HG03575 (cell line): Measurements from ENCODE around the gene RBCK1.
"Not testable (repeated sequence)": the region's sequence is repeated elsewhere in the genome, so short reads cannot be mapped to it uniquely, and the experiment has no call there.

Experiments
- ATAC-seq: cut with Tn5 transposase; IDR thresholded peaks from one replicate; pipeline ENCODE4 v1.9.1; 2021; ENCODE audit not compliant: unreplicated experiment, insufficient number of reproducible peaks, low FRiP score; ENCODE audit errors: extremely low read depth

Gene RBCK1

DNA sequence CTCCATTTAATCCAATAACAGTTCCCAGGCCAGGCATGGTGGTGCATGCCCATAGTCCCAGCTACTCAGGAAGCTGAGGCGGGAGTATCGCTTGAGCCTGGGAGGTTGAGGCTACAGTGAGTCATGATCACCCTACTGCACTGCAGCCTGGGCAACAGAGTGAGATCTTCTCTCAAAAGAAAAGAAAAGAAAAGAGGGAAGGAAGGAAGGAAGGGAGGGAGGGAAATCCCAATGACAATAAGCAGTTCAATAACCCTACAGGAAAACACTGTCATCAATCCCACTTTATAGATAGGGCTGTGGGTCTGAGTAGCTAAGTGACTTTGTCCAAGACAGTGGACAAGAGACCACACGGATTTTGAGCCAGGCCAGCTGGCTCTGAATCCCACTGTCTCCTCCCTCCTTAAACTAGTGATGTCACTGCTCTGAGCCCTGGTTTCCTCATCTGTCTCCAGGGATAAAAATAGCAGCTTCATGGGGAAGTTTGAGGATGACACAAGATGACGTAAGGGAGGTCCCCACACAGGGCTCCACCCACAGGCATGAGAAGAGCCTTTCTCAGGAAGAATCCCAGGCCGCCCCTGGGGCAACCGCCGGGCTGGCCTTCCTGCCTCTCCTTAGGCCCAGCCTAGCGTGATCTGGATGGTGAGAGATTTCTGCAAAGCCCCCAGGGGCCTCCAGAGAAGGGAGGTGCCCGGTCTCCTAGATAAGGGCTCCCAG lies 34.8 kb upstream of the RBCK1 start:
- ATAC-seq, result no peak

DNA sequence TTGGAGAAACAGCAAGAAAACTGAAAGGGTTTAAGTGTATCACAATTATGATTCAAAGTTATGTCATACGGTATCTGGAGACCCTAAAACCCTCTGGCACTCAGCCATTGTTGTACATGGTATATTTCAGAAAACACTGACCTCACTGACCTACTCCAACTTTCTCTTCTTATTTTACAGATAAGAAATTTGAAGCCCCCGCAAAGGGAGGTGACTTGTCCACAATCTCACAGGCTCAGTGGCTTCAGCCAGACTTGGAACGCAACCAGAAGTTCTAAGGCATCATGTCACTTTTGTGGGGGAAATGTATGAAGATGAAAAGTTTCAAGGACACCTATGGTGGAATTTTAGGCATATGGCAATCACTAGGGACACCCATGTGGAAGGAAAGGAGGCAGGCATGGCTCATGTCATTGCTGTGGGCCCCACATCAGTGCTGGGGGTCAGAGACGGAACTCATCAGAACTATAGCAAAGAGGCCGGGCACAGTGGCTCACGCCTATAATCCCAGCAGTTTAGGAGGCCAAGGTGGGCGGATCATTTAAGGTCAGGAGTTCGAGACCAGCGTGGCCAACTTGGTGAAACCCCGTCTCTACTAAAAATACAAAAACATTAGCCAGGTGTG lies 32.7 kb upstream of the RBCK1 start:
- ATAC-seq, result no peak

DNA sequence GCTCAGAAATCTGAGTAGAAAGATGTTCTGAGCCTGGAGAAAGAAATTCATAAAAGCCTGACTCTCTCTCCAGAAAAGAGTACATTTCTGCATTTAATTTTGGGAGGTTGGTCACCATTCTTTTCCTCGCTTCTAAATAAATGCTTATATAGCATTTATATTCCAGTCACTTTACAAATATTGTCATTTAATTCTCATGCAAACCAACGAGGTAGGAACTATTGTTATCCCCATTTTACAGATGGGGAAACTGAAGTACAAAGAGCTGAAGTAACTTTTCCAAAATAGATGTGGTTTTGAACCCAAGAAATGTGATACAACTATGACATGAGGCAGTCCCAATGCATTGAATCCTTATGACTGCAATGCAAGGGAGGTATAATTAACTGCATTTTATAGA lies 32.0 kb upstream of the RBCK1 start:
- no peak for ATAC-seq

DNA sequence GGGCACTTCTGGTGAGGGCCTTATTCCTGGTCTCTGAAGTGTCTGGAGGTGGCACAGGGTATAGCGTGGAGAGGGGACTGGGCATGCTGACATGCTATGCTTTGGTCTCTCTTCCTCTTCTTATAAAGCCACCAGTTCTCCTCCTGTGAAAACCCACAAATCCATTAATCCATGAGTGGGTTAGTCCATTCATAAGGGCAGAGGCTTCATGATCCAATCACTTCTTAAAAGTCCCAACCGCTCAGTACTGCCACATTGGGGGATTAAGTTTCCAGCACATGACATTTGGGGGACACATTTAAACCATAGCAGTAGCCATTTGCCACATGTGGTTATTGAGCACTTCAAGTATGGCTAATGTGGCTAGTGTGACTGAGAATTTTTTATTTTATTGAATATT lies 31.3 kb upstream of the RBCK1 start:
- no peak for ATAC-seq

DNA sequence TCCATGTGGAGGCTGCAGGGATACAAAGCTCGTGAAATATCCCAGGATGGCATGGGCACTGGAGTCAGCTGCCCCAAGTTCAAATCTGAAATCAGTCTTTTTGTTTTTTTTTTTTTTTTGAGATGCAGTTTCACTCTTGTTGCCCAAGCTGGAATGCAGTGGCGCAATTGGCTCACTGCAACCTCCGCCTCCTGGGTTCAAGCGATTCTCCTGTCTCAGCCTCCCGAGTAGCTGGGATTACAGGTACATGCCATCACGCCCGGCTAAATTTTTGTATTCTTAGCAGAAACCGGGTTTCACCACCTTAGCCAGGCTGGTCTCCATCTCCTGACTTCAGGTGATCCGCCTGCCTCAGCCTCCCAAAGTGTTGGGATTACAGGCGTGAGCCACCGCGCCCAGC lies 30.5 kb upstream of the RBCK1 start:
- not testable (repeated sequence) for ATAC-seq

DNA sequence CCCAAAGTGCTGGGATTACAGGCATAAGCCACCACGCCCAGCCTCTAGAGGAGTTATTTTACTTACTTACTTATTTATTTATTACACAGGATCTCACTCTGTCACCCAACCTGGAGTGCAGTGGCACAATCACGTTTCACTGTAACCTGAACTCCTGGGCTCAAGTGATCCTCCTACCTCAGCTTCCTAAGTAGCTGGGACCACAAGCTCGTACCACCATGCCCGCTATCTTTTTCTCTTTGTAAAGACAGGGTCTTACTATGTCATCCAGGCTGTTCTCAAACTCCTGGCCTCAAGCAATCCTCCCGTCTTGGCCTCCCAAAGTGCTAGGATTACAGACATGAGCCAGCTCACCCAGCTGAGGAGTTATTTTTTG lies 29.1 kb upstream of the RBCK1 start:
- no peak for ATAC-seq

DNA sequence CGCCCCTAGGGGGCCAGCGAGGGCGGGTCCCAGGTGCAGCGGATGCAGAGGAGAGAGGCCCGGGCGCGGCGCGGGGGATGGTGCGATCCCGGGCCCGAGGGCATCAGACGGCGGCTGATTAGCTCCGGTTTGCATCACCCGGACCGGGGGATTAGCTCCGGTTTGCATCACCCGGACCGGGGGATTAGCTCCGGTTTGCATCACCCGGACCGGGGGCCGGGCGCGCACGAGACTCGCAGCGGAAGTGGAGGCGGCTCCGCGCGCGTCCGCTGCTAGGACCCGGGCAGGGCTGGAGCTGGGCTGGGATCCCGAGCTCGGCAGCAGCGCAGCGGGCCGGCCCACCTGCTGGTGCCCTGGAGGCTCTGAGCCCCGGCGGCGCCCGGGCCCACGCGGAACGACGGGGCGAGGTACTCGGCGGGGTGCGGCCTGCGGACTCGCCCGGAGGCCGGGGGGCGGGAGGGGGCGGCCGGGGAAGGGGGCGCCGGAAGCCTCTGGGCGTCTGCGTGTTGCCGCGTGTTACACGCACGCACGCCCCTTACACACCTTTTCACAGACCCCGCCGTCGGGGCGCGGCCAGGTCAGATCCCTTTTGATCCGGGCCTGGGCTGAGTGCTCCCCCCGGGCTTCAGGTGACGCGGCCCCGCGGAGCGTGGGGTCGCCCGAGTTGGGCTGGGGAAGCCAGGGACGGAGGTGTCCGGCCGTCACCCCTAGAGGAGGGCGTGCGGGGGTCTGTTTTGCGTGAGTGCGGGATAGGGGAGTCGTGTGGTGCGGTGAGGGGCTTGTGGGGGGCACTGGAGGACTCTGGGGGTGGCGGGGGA lies 27.1 kb upstream of the RBCK1 start:
- no peak for ATAC-seq

DNA sequence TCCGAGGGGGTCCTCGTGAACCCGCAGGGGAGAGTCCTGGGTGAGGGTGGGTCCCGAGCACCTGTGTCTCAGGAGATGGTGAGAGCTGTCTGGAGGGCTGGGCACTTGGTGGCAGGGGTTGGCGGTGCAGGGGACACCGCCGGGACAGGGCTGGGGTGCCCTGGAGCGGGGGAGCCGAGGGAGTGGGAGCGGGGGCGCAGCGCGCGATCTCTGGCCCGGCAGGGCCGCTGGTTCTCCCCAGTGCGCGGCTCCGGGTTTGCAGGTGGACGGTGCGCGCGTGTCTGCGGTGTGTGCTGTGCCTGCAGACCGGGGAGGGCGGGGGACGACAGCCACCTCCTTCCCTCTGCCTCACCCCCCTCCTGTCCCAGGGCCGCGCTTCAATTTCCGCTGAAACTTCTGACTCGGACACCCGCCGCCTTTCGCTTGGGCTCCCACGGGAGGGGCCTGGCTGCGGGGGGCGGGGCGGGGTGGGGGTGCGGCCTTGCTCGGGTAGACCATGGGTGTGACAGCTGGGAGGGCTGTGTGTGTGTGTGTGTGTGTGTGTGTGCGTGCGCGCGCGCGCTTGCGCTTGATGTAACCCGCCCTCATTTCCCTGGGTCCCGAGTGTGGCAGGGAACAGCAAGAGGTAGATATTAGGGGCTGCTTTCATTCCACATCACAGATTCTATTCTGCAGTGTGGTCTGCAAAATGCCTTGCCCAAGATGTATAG lies 26.4 kb upstream of the RBCK1 start:
- no peak for ATAC-seq

DNA sequence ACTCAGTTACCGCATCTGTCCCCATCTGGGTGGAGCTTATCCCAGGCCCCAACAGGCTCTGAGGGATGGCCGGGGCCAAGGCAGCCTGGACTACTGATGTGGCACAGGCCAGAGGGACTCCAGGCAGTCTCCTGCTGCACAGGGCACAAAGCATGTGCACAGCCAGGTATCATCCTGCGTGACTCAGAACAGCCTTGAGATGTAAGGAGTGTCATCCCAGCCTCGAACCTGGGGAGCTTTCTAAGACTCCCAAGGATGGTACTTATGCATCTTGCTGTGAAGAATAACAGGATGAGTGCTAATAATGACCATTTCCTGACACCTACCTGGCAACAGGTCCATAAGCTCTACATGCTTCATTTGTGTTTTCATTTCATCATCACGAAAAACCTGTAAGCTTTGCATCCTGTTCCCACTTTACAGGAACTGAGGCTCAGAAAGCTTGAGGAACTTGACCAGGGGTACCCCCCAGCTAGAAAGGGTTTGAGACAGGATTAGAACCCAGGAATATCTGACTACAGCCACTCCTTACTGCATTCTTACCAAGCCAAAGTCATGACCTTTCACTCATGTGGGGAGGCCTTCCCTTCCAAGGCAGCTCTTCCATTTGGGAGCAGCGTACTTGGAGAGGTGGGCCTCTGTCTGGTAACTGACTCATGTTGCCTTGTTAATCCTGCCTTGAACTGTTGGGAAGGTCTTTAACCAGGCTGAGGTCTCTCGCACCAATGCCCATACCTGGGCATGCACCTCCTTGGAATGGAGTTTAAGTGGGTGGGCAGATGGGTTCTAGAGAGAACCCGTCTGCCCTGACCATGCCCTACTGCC lies 25.6 kb upstream of the RBCK1 start:
- no peak for ATAC-seq

DNA sequence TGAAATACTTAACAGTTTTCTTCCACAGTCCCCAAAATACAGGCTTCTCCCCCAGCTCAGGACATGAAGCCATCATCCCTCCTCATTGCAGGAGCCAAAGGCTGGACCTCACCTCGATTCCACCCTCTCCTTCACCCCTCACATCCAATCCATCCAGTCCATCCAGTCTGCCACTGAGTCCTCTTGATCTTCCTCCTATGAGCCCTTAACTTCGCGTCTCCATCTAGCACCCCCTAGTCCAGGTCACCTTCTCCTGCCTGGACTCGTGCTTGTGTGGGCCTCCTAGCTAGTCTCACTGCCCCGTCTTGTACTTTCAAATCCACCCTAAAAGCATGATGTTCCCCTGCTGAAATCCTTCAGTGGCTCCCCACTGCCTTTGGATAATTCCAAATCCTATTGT lies 24.2 kb upstream of the RBCK1 start:
- no peak for ATAC-seq

DNA sequence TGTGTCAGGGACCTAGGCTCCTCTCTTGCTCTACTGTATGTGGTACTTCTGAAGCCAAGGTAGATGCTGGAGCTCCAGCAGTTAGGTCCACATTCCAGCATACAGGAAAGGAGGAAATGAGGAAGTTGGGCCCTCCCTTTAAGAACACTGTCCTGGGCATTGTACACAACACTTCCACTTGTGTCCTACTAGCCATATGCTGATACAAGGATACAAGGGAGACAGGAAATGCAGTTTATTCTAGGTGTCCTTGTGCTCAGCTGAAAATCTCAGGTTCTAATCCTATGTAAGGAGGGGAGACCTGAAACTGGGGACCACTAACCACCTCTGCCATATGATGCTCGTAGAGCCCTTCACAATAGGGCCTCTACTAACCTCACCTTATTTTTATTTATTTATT lies 23.4 kb upstream of the RBCK1 start:
- ATAC-seq, result no peak

DNA sequence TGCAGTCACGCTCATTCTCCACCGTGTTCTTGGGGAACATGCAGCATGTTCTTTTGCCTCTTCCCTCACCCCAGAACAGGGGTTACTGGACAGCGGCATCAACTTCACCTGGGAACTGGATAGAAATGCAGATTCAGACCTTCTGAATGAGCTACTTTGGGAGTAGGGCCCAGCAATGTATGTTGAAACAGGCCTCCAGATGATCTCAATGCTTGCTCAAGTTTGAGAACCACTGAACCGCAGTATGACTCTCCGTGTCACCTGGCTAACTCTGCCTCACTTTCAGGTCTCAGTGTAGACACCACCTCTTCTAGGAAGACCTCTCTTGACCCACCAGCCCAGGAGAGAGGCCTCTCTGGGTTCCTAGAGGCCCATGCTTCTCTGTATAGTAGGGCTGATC lies 22.7 kb upstream of the RBCK1 start:
- ATAC-seq, result no peak

DNA sequence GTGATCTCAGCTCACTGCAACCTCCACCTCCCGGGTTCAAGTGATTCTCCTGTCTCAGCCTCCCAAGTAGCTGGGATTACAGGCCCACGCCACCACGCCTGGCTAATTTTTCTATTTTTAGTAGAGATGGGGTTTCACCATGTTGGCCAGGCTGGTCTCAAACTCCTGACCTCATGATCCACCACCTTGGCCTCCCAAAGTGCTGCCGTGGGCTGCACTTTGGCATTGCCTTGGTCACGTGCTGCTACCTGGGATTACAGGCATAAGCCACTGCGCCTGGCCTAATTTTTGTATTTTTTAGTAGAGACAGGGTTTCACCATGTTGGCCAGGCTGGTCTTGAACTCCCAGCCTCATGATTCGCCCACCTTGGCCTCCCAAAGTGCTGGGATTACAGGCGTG lies 21.5 kb upstream of the RBCK1 start:
- not testable (repeated sequence) for ATAC-seq

DNA sequence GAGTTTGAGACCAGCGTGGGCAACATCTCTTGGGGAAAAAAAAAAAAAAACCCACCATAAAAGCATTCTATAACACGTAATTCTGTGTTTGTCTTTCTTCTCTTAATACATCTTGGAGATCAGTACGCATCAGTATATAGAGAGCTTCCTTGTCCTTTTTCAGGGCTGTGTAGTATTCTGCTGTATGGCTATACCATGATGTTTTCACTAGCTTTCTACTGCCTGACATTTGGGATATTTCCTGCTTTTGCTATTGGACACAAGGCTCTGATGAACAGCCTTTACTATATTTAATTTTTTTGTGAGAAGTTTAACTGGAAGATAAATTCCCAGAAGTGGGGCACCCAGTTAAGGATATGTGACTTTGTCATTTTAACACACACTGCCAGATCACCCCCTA lies 20.6 kb upstream of the RBCK1 start:
- ATAC-seq, result no peak

DNA sequence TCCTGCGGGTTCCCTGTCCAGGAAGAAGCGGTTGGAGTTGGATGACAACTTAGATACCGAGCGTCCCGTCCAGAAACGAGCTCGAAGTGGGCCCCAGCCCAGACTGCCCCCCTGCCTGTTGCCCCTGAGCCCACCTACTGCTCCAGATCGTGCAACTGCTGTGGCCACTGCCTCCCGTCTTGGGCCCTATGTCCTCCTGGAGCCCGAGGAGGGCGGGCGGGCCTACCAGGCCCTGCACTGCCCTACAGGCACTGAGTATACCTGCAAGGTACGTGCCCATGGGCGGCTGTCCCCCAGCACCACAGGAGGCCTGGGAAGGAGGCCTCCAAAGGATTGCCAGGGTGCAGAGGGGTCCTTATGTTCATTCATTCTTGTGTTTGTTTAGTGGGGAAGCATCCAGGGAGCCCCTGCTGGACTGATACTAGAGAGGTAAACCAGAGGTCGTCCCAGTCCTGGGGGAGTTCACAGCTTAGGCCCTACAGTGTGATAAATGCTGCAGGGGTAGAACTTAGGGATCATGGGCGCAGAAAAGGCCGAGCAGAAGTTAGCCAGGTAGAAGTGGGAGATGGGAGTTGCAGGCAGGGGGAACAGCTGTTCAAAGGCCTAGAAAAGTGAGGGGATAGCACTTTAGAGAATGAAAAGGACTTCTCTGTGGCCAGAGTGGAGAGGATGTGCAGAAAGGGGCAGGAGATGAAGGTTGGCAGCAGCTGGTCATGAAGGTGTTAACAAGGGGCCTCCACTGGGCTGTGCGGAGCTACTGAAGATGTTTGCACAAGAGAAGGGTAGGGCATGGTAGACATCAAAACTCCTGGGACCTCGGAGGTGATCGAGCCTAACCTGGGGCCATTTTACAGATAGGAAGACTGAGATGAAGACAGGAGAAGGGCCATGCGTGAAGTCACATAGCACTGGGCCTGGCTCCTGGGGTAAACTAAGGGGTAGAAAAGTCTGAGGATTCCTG lies 19.8 kb upstream of the RBCK1 start:
- no peak for ATAC-seq

DNA sequence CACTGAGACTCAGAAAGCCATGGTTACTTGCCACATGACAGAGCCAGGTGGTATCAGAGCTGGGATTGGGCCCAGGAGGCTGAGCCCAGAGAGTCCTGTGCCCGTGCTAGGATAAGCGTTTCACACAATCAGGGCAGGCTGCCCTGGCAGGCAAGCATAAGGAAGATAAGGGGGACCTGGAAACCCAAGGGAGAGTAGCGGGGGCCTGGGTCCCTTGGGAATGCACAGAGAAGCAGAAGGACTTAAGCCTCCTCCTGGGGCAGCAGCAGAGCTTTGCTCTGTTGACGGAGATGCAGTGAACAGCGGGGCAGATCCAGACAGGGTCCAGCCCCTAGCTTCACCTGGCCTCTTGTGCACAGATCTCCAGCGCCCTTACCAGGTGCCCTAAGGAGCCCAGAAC lies 18.9 kb upstream of the RBCK1 start:
- ATAC-seq, result no peak

DNA sequence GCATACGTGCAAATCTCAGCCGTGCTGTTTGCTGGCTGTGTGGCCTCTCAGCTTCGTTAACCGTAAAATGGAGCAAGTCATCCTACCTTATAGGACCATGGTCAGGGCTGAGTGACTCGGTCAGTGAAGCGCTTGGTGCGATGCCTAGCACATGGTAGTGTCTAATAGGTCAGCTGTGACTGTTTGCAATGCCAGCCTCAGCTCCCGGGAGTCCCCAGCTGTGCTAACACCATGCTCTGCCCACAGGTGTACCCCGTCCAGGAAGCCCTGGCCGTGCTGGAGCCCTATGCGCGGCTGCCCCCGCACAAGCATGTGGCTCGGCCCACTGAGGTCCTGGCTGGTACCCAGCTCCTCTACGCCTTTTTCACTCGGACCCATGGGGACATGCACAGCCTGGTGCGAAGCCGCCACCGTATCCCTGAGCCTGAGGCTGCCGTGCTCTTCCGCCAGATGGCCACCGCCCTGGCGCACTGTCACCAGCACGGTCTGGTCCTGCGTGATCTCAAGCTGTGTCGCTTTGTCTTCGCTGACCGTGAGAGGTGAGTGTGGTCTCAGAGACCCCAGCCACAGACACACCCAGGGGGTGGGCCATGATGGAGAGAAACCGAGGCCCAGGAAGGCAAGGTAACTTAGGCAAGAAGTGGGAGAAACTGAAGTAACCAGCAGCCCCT lies 16.9 kb upstream of the RBCK1 start:
- no peak for ATAC-seq
